ENCODE data around the gene NPIPA5. TPM values are rescaled to one million over a fixed set of nuclear protein-coding genes. Genes with fewer than 3 reads are reported as not detected.
"Not testable (repeated sequence)": the region's sequence is repeated elsewhere in the genome, so short reads cannot be mapped to it uniquely, and the experiment has no call there.

The NPIPA5 gene
- total RNA-seq, 1 donor from 2014 or later, result 0.79 TPM

- H3K36me3 ChIP-seq (ENCODE audit: control insufficient read depth, insufficient read depth, low read length); H3K4me3 ChIP-seq (ENCODE audit: low read depth, low read length); FAIRE-seq; H3K27me3 ChIP-seq (ENCODE audit: control insufficient read depth, insufficient read depth, low read length): not testable (repeated sequence)
- DNase-seq (ENCODE audit: low read depth), result peak; percentile 1
These were observed 56.9 kb downstream of the NPIPA5 start for GRCh38 chr16:15321221-15321620.

GRCh38 chr16:15314562-15314961 lies 63.5 kb downstream of the NPIPA5 start:
- not testable (repeated sequence) for H3K36me3 ChIP-seq (ENCODE audit: control insufficient read depth, insufficient read depth, low read length); H3K4me3 ChIP-seq (ENCODE audit: low read depth, low read length); H3K27me3 ChIP-seq (ENCODE audit: control insufficient read depth, insufficient read depth, low read length); FAIRE-seq
- peak; percentile 59 for DNase-seq (ENCODE audit: low read depth)

Other genes with a start within 250 kb of the NPIPA5 start
- gene MPV17L, start 17.5 kb upstream of the NPIPA5 start, total RNA-seq, result 0.13 and 0.53 TPM in 2 replicates
- gene BMERB1, start 56.3 kb upstream of the NPIPA5 start, total RNA-seq, result 4.5 and 8.4 TPM in 2 replicates